C1 segment of cervical spinal cord (tissue), 14 donors: ENCODE measurements around the gene PRMT9.

ENCODE experiments used
- DNase-seq, 14 donors: peaks; one replicate each; lab custom pipeline; 2025; lab: John Stamatoyannopoulos, UW

Gene PRMT9

DNA sequence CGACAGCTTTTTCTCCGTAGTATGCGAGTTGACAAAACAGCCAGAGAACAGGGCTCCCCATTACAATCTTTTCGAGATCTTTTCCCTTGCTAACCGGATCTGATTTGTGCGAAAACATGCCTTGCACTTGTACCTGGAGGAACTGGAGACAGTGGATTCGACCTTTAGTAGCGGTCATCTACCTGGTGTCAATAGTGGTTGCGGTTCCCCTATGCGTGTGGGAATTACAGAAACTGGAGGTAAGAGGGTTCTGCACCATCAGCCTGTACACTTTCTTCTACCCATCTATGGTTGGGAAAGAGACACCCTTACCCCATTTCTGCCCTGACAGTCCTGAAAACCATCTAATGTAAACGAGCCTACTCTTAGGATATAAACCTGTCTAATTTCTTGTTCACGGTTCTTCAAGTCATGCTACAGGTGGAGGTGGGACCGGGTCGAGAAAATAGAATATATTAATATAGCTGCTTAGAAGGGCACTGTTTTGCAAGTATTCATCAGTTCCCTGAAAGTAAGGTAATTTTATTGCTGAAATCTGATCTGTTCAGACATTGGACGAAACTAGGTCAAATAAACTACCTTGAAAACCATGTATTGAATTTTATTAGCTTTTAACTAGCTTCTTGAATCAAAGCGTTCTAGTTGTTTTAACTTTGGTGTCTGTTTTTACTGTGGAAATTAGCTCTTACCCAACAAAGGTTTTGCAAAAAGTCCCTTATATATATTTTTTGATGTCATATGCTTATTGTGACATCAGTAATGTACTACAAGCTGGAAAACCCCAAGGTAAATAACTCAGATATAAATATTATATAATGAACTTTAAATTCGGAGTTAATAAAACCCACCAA lies 65.9 kb downstream of the PRMT9 start:
- no peak for DNase-seq

DNA sequence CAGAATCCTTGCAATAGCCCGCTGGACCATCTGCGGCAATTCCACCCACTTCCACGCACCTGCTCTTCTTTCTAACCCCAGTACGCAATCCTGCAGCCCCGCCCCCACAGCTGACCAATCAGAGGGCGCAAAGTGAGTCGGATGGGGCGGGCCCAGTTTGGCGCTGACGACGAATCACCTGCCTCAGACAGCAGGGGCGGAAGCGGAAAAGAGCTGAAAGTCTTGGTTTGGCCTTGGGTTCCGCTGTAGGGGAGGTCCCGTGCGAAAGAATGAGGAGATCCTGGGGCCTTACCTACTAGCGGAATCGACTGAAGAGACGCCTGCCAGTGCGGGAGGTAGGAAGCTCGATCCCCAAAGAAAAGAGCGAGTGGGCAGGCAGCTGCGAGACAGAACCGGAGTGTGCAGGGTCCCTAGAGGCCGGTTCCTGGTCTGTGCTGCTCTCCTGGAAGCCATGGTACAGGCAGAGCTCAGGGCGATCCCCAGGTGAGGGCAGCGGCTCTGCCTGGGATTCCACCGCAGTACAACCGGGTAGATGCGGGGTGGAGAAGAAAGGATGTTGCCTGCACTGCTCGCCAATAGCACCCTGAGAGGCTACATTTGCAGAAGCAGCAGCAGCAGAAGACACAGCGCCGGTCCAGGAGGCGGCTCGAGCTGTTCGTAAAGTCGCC lies 66.7 kb downstream of the PRMT9 start, which contains the start of gene TMEM184C:
TSS of gene TMEM184C (plus strand) at position 225 of the 668 bp plus-strand sequence. CDS start 560 bp downstream, outside the sequence.
- peak; percentile 66 to 97 (median 94) for DNase-seq

DNA sequence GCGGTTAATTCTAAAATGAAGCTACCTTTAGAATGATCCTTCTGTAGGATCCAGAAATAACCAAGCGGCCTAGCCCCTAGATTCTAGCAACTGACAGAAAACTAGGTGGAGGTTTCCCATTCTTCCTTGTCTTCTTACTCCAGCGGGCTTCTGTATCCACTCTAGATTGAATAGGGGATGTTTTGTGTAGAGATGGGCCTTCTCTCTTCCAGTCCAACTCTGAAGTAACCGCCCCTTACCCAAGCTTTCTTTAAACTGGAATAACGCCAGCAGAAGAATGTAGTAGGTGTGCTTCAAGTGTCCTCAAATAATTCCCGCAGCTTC lies 67.2 kb downstream of the PRMT9 start:
- no peak for DNase-seq

DNA sequence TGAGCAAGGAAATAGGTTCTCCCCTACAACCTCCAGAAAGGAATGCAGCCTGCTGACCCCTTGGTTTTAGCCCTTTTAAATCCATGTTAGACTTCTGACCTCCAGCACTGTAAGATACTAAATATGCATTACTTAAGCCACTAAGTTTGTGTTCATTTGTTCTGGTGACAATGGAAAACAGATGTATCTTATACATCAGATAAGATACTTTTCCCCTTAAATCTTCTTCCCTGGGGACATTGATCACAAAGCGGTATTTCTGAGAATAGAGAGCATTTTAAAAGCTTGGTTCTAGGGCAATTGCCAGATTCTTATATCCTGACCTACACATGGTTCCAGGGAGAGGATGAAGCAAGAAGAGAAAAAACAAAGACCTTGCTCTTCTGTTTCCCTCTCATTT lies 73.3 kb downstream of the PRMT9 start:
- DNase-seq: no peak

DNA sequence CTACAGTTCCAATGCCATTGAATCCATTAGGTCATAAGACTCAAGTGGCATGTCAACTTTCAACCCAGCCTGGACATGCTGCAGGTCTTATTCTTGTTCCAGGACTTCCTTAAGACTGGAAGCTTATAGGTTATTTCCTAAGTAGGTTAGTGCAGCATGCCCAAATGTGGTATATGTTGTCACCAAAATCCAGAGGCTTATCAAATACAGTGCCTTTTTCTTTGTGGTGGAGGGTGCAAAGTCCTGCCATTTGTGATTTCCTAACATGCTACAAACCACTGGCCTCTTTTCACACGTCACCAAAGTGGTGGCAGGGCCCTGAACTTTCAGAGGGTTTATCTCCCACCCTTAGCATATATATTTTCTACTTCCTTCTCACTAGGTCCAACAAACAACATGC lies 76.5 kb downstream of the PRMT9 start:
- DNase-seq: no peak

DNA sequence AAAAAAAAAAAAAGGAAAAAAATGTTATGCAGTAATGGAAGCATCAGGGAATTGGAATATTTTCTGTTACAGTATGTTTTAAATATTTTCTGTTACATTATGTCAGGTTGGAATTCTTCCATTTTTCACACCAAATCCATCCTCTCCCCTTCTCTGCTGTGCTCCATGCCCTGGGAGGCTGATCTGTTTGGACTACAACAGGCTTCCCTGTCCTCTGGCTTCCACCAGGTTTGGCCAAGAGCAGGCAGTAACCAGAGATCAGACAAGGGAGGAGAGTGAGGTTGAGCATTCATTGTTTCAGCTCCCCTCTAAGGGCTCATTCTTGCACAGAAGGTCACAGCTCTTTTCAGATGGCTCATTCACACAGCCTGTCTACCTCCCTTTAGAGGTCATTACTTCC lies 78.5 kb downstream of the PRMT9 start:
- no peak for DNase-seq

DNA sequence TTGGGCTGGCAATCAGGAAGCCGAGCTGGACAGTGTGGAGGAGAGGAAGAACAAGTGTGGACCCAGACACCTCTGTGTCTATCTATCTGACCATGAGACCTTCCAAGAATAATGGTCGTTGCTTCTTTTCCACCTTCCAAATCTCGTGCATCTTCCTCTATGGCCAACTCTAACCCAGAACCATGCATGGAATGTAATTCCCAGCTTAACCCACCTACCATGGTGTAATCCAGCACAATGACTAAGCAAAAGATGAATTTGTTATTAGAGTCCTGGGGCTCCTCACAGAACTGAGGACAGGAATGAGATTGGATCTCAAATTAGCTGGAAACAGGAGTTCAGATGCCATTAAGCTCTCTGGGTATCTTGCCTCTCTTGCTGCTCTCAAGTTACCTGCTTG lies 84.2 kb downstream of the PRMT9 start:
- no peak for DNase-seq

DNA sequence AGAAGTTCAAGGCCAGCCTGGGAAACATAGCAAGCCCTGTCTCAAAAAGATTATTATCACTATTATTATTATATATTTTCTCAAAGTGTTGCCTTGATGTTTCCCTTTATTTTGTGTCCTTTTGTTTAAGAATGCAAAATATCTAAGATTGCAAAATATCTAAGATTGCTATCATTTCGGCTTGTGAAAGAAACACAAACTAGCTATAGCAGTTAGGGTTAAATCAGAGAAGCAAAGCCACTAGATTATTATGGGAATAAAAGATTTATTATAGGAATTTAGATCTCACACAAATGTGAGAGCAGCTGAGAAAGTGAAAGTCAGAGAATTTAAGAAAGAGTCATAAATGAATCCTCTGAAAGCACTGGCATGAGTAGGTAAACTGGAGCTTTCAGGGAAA lies 84.8 kb downstream of the PRMT9 start:
- no peak for DNase-seq

DNA sequence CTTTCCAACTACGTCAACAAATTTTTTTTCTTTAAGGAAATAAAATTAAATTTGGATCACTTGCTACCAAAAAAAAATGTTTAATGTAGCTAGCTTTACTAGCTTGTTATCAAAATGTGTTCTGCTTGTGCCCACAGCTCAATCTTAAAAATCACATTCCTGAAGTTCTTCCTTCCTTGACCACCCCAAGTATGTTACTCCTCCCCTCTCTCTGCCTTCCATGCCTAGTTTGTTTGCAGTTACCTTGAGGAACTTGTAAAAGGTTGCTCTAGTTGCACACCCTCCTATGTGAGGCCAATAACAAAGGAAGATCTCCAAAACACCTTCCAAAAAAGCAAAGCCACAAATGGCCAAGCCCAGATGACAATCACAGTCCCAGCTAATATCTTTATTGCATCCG lies 86.4 kb downstream of the PRMT9 start:
- no peak for DNase-seq

DNA sequence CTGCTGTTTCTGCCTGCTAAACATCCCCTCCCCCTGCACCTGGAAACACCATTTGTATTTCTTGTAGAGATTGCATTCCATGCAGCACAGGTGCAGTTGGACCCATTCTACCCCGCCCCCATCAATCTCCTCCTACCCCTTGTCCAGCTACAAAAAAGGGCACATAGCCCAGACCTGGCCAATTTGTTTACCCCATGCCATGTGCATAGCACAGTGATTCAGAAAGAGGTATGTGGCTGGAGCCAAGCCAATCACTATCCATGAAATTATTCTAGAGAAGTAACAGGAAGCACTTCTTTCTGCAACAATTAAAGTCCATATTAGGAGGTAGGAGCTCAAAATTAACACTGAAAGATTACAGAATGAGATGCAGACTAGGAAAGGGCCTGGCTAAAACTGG lies 87.0 kb downstream of the PRMT9 start:
- no peak for DNase-seq

DNA sequence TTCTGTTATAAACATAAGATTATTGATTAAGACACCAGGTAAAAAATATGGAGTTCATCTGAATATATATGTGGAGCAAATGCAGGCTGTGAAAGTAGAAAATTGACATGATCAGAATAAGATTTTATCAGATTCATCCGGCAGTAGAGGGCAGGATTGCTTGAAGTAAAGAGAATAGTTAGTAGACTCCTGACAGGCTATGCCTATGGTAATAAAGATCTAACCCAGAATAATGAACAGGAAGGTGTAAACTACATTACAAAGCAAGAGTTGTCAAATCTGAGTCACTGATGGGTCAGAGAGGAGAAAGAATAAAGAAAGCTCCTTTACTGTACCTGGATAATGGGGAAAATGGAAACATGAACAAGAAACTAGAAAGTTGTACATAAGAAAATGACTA lies 87.6 kb downstream of the PRMT9 start:
- no peak for DNase-seq

DNA sequence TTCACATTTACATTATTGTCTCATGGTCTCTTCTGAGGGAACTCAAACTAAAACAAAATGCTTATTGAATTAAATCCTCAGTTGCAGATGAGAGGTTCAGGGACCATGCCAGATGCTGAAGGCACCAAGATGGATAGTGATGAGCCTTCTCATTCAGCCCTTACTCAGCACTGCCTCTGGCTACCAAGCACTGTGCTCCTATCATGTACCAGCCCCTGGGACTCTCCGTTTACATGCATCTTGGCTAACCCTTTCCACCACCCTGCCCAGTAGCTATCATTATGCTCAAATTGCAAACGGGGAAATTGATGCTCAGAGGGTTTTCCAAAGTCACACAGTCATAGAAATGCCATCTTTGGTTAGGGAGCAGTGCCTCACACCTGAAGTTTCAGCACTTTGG lies 89.4 kb downstream of the PRMT9 start:
- DNase-seq: no peak

DNA sequence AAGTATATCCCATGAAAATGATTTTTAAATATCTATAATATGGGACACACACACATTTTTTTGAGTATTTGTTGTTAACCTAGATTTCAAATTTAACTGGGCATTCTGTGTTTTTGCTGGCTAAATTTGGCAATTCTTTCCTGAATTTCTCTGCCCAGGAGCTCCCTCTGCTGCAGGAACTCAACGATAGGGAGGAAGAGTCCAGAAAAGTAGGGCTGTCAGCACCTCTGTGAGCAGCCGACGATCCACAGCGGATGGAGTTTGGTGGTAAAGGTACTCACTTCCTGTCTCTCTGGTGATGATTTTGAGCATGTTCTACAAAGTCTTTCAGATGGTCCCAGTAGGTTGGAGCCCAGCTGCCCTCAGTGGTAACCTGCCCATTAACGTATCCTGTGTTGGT lies 89.9 kb downstream of the PRMT9 start:
- DNase-seq: no peak

DNA sequence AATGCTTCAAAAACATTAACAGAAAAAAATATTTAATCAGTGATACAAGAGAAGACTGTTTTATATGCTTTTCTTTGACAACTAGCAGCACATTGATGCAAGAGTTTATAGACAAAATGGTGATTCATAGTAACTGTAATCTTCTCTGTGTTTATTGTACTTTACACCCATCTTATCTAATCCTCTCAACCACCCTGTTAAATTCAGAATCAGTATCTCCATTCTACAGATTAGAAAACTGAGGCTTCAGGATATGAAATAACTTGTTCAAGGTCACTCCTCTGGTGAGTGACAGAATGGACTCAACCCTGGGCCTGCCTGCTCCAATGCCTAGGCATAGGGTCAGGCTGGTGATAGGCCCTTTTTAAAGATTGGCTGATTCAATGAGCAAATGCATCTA lies 92.9 kb downstream of the PRMT9 start:
- DNase-seq: no peak

DNA sequence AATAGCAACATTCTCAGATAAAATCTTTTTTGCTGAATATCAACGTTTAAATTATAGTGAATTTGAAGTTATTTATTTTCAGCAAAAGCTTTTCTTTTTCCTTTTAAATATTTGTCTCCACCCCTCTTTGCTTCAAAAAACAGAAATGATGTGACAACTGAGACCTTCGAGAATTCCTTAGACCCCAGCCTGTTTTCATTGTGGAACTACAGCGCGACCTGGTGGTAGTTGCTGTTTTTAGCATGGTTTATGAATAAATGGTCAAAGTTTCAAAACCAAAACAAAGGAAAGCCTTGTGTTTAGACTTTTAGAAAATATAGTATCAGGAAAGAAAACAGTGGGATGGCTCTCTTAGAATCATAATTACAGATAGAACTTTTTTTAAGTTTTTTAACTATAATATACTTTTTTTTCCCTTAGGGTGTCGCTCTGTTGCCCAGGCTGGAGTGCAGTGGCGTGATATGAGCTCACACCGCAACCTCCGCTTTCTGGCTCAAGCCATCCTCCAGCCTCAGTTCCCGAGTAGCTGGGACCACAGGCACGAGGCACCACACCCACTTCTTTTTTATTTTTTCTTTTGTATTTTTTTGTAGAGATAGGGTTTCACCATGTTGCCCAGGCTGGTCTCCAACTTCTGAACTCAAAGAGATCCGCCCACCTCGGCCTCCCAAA lies 93.6 kb downstream of the PRMT9 start:
- peak in 9 of 14 donors; percentile 2 to 54 (median 39) for DNase-seq

DNA sequence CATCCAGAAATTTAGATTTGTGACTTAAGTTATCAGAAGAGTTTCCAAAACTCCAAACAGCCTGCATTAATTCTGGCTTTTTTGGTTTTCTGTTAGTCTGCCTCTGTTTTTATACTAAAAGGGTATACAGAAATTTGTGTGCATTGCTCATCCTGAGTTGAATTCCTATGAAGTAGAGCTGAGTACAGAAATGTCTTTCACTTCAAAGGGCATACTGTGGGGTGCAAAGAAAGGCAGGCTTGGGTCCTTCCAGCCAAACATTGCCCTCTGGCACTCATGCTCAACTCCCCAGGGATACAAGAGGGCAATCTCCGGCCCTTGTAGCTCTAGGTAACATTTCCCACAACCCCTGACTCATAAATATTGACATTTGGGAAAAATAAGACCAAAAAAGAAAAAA lies 94.4 kb downstream of the PRMT9 start:
- peak in 4 of 14 donors; percentile 5 to 11 (median 6) for DNase-seq
